ENCODE measurements around the gene PRKAA1.

PRKAA1 gene

GRCh38 chr5:40784916-40785315, 13.3 kb downstream of the PRKAA1 start:
- in situ Hi-C loops (cut with MboI; ENCODE audit: low pct_unique_long_range_greater_than_20kb, low sequenced_read_pairs, unreplicated experiment), result no loop called here

DNA sequence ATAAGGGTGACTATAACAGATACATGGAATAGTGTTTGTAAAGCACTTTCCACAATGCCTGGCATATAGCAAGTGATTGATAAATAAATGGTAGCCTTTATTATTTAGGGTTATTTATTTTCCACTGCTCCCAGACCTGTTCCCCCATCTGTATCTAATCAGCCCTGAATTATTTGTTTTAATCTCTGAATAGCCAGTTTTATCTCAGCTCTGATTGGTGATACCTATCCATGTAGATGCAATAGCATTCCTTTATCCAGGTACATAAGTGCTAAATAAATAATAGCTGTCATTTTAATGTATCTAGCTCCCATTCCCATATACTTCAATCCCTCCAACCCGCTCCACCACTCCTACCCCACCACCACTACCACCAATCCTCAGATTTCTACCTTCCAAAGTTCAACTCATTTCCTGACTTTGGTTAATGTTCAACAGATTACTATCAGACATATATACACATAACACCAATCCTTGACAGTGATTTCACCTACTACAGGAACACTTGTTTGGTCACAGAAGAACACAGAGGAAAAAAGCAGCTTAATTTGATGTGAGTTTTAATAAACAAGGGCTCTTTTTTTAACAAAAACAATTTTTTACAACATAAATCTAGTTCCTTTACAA, 14.0 kb downstream of the PRKAA1 start:
- in situ Hi-C loops (cut with MboI; ENCODE audit: low pct_unique_long_range_greater_than_20kb, low sequenced_read_pairs, unreplicated experiment), result no loop called here

More at GRCh38 chr5:40784916-40785315, 13.3 kb downstream of the PRKAA1 start:
- TF ChIP-seq, protein P1, sequence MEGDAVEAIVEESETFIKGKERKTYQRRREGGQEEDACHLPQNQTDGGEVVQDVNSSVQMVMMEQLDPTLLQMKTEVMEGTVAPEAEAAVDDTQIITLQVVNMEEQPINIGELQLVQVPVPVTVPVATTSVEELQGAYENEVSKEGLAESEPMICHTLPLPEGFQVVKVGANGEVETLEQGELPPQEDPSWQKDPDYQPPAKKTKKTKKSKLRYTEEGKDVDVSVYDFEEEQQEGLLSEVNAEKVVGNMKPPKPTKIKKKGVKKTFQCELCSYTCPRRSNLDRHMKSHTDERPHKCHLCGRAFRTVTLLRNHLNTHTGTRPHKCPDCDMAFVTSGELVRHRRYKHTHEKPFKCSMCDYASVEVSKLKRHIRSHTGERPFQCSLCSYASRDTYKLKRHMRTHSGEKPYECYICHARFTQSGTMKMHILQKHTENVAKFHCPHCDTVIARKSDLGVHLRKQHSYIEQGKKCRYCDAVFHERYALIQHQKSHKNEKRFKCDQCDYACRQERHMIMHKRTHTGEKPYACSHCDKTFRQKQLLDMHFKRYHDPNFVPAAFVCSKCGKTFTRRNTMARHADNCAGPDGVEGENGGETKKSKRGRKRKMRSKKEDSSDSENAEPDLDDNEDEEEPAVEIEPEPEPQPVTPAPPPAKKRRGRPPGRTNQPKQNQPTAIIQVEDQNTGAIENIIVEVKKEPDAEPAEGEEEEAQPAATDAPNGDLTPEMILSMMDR (IDR thresholded peaks at IDR 0.05; ENCODE audit: extremely low read depth, insufficient read depth, missing control alignments), result no peak
- no peak for DNase-seq (ENCODE audit: low spot score)

DNA sequence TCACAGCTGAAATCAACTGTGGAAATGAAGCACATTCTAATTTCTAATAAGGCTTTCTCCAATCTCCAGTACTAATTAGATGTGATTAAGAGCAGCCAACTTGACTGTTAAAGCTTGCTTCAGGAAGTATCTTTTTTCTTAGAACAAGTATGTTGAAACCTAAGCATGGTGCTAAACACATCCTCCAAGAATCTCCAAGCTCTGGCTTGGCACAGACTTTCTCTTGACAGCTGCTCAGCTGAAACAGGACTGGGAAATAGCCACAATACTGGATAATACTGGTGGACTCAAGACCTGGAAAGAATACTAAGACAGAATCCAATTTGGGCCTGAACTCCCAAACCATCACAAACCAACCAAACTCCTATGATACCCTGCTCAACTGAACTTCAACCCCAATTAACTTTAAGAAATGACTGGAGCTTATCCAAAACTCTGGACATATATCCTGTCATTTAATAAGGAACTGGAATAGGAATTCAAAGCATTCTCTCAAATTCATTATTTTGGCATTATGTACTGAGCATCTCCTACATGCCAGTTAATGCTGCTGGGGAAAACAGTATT, 16.2 kb downstream of the PRKAA1 start:
- no peak for DNase-seq (ENCODE audit: low spot score)
- TF ChIP-seq, protein P1 (IDR thresholded peaks at IDR 0.05; ENCODE audit: extremely low read depth, insufficient read depth, missing control alignments), result no peak
- in situ Hi-C loops (cut with MboI; ENCODE audit: low pct_unique_long_range_greater_than_20kb, low sequenced_read_pairs, unreplicated experiment), result no loop called here

More for the DNA sequence above, 14.0 kb downstream of the PRKAA1 start:
- DNase-seq (ENCODE audit: low spot score), result no peak
- TF ChIP-seq, protein P1 (IDR thresholded peaks at IDR 0.05; ENCODE audit: extremely low read depth, insufficient read depth, missing control alignments), result no peak

DNA sequence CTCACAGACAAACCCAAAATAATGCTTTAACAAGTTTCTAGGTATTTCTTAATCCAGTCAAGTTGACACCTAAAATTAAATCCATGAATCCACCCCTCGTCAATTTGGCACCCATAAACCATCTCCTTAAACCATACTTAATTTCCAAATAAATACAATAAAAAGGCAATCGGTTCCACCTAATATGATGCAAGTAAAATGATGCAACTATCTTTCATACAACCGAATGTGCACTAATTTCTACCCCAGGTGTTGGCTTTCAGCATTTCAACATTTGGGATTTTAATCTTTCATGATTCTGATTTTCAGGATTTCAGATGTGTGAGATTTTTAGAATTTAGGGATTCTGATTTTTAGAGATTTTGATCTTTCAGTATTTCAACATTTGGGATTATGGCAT, 17.3 kb downstream of the PRKAA1 start:
- in situ Hi-C loops (cut with MboI; ENCODE audit: low pct_unique_long_range_greater_than_20kb, low sequenced_read_pairs, unreplicated experiment), result no loop called here
- TF ChIP-seq, protein P1 (IDR thresholded peaks at IDR 0.05; ENCODE audit: extremely low read depth, insufficient read depth, missing control alignments), result no peak
- DNase-seq (ENCODE audit: low spot score), result no peak

DNA sequence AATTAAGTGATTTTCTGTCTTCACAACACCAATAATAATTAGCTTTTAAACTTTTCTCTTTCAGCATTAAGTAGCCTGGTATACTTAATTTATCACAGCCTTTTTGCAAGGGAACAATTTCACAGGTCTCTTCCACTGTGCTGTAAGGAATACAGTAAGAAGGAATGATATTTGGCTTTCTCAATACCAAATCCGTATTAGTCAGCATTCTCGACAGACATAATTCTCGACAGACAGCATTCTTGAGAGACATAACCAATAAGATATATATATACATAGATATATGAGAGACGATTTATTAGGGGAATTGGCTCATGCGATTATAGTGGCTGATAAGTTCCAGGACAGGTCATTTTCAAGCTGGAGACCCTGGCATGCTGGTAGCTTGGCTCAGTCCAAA, 18.0 kb downstream of the PRKAA1 start:
- TF ChIP-seq, protein P1 (IDR thresholded peaks at IDR 0.05; ENCODE audit: extremely low read depth, insufficient read depth, missing control alignments), result no peak
- in situ Hi-C loops (cut with MboI; ENCODE audit: low pct_unique_long_range_greater_than_20kb, low sequenced_read_pairs, unreplicated experiment), result no loop called here
- no peak for DNase-seq (ENCODE audit: low spot score)

DNA sequence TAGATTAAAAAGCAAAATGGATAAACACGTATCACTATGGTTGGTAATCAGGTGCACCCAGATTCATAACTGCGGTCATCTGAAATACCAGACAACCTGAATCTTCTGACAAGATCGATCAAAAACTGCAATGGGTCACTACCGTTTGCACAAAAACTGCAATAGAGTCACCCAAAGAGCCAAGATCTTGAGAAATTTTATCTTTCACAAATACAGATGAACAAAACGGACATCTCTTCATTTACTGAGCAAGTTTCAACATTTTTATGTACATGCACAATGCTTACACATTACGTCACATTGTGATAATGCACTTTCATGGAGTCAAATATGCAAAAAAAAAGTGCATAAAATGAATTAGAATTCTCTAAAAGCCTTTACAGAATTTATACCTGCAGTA, 18.6 kb downstream of the PRKAA1 start:
- DNase-seq (ENCODE audit: low spot score), result no peak
- in situ Hi-C loops (cut with MboI; ENCODE audit: low pct_unique_long_range_greater_than_20kb, low sequenced_read_pairs, unreplicated experiment), result no loop called here
- TF ChIP-seq, protein P1 (IDR thresholded peaks at IDR 0.05; ENCODE audit: extremely low read depth, insufficient read depth, missing control alignments), result no peak

Measured in GM13977 (cell line).